PC-3 (cell line): ENCODE results near the gene TKFC.

ENCODE experiments used
- EZH2 ChIP-seq: fragments of 300-600 bp; sonication (generic); IDR thresholded peaks from one replicate; pipeline ENCODE4 v1.6.1; 2017; ENCODE audit warnings: antibody characterized with exemption, mild to moderate bottlenecking, low read length; ENCODE audit not compliant: unreplicated experiment
- TF ChIP-seq, protein P1 (sequence below): fragments of 300-600 bp; sonication (generic); conservative IDR thresholded peaks from 2 replicates; pipeline ENCODE4 v1.5.1; 2017; ENCODE audit warnings: antibody characterized with exemption, low read depth, mild to moderate bottlenecking, low read length

DNA sequence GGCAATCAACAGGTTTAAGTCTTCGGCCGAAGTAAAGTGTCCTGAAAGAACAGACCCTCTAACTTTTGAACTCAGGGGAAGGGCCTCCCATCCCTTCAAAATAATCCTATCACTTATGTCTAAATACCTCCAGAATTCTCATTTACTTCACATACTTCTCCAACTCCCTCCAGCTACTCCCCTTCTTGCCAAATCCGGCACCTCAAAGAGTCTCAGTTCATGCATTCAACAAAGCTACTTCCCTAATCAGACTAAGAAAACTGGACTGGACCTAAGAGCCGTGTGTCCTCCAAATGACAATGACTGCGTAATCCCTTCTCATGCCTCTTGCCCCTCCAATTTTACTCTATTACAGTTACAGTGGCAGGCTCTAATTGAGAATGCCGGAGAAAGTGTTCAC is 1.4 kb upstream of the TKFC start:
- TF ChIP-seq, protein P1, sequence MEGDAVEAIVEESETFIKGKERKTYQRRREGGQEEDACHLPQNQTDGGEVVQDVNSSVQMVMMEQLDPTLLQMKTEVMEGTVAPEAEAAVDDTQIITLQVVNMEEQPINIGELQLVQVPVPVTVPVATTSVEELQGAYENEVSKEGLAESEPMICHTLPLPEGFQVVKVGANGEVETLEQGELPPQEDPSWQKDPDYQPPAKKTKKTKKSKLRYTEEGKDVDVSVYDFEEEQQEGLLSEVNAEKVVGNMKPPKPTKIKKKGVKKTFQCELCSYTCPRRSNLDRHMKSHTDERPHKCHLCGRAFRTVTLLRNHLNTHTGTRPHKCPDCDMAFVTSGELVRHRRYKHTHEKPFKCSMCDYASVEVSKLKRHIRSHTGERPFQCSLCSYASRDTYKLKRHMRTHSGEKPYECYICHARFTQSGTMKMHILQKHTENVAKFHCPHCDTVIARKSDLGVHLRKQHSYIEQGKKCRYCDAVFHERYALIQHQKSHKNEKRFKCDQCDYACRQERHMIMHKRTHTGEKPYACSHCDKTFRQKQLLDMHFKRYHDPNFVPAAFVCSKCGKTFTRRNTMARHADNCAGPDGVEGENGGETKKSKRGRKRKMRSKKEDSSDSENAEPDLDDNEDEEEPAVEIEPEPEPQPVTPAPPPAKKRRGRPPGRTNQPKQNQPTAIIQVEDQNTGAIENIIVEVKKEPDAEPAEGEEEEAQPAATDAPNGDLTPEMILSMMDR: no peak
- TF ChIP-seq EZH2: no peak
